K562 (cell line): ENCODE data around the gene EEA1. TPM values are rescaled to one million over a fixed set of nuclear protein-coding genes. Genes with fewer than 3 reads are reported as not detected.

Experiments used
- CHCHD3 ChIP-seq: fragments of 250-450 bp; sonication (Bioruptor Pico); IDR thresholded peaks from 2 replicates; pipeline ENCODE4 v2.1.2; 2022; ENCODE audit warnings: mild to moderate bottlenecking
- DPF2 ChIP-seq: fragments of 450-650 bp; IDR thresholded peaks from 2 replicates; pipeline ENCODE4 v1.6.1; 2016
- FOXA1 ChIP-seq: fragments of 450-650 bp; IDR thresholded peaks from 2 replicates; pipeline ENCODE4 v1.6.1; 2016; ENCODE audit warnings: mild to moderate bottlenecking, borderline replicate concordance
- GABPB1 ChIP-seq: sonication (generic); formaldehyde crosslinking; IDR thresholded peaks from 2 replicates; pipeline ENCODE4 v1.8.0; 2022; ENCODE audit warnings: mild to moderate bottlenecking, missing genetic modification reagents
- KHSRP ChIP-seq: fragments of 450-650 bp; IDR thresholded peaks from 2 replicates; pipeline ENCODE4 v1.6.1; 2017
- MAFF ChIP-seq: IDR thresholded peaks from 2 replicates; pipeline ENCODE4 v1.6.1; 2012; ENCODE audit warnings: low read length, improper control_type of control experiment
- MAX ChIP-seq: sonication (generic); formaldehyde crosslinking; IDR thresholded peaks from 2 replicates; pipeline ENCODE4 v1.9.0; 2022; ENCODE audit warnings: mild to moderate bottlenecking, missing genetic modification reagents
- MEF2A ChIP-seq: IDR thresholded peaks from 2 replicates; pipeline ENCODE4 v1.6.1; 2011; ENCODE audit warnings: low read depth, mild to moderate bottlenecking, low read length, moderate library complexity; ENCODE audit not compliant: control insufficient read depth
- NCOA4 ChIP-seq: fragments of 450-650 bp; IDR thresholded peaks from 2 replicates; pipeline ENCODE4 v1.6.1; 2018; ENCODE audit warnings: mild to moderate bottlenecking; ENCODE audit not compliant: partially characterized antibody
- PPARD ChIP-seq: fragments of 250-450 bp; sonication (Bioruptor Pico); IDR thresholded peaks from 2 replicates; pipeline ENCODE4 v1.8.0; 2022; ENCODE audit warnings: inconsistent platforms, mild to moderate bottlenecking, moderate library complexity
- PURB ChIP-seq: sonication (generic); formaldehyde crosslinking; IDR thresholded peaks from 2 replicates; pipeline ENCODE4 v1.9.0; 2021; ENCODE audit warnings: low read depth, mild to moderate bottlenecking, missing genetic modification reagents
- SOX6 ChIP-seq: fragments of 450-650 bp; IDR thresholded peaks from 2 replicates; pipeline ENCODE4 v1.6.1; 2014; ENCODE audit warnings: mild to moderate bottlenecking
- STAG1 ChIP-seq: sonication (generic); formaldehyde crosslinking; IDR thresholded peaks from 2 replicates; pipeline ENCODE4 v1.5.0; 2020; ENCODE audit warnings: missing genetic modification reagents, borderline replicate concordance
- TSHZ1 ChIP-seq: fragments of 250-450 bp; sonication (Bioruptor Pico); IDR thresholded peaks from 2 replicates; pipeline ENCODE4 v1.4.0; 2020; ENCODE audit warnings: mild to moderate bottlenecking, moderate library complexity
- ZNF124 ChIP-seq: sonication (generic); formaldehyde crosslinking; IDR thresholded peaks from 2 replicates; pipeline ENCODE4 v1.8.1; 2022; ENCODE audit warnings: missing genetic modification reagents
- ZNF77 ChIP-seq: fragments of 250-450 bp; sonication (Bioruptor Pico); IDR thresholded peaks from 2 replicates; pipeline ENCODE4 v1.5.0; 2020
- polyA plus RNA-seq, 8 experiments: library from polyadenylated mRNA; depleted of rRNA in 4 of 8; stranded (reverse) in 5 of 8; unstranded in 3 of 8; fragments of >200 nt; fragmentation: Nextera tagmentation in 2 of 8; fragmentation: Illumina TruSeq in 1 of 8; extraction: Ambion mirVana in 2 of 8; extraction: Trizol in 1 of 8; gene quantifications; 2 replicates each; pipeline versions ENCODE4 v1.2.1 to v1.2.3, GENCODE V29; 2011 to 2014; ENCODE audit warnings: inconsistent platforms in 1 of 8, missing spikeins in 1 of 8
- total RNA-seq, 7 experiments: library from RNA; depleted of rRNA in 6 of 7; stranded (reverse); fragments of >200 nt in 6 of 7; fragmentation: Illumina TruSeq in 2 of 7; extraction: Trizol in 2 of 7; gene quantifications; 2 replicates each; pipeline versions ENCODE4 v1.2.1 to v1.2.3, GENCODE V29; 2011 to 2021; ENCODE audit warnings: low replicate concordance in 1 of 7
- TF ChIP-seq, protein P1 (sequence below): sonication (generic); formaldehyde crosslinking; IDR thresholded peaks from 2 replicates; pipeline ENCODE4 v1.8.1; 2023; ENCODE audit warnings: mild to moderate bottlenecking, missing genetic modification reagents
- TF ChIP-seq, protein P2 (sequence below): sonication (generic); formaldehyde crosslinking; IDR thresholded peaks from 2 replicates; pipeline ENCODE4 v1.8.1; 2023; ENCODE audit warnings: mild to moderate bottlenecking, missing genetic modification reagents, moderate library complexity
- TF ChIP-seq, protein P3 (sequence below): sonication (generic); formaldehyde crosslinking; IDR thresholded peaks from 2 replicates; pipeline ENCODE4 v1.8.1; 2023; ENCODE audit warnings: mild to moderate bottlenecking, missing genetic modification reagents

Gene EEA1
- total and polyA plus RNA-seq, 9 of the 15 experiments (the other 6 are each of a cell fraction or from before 2014, with no cell fraction given), result 3.5 to 17.1 (median 7.5) TPM

- TF ChIP-seq, protein P1, sequence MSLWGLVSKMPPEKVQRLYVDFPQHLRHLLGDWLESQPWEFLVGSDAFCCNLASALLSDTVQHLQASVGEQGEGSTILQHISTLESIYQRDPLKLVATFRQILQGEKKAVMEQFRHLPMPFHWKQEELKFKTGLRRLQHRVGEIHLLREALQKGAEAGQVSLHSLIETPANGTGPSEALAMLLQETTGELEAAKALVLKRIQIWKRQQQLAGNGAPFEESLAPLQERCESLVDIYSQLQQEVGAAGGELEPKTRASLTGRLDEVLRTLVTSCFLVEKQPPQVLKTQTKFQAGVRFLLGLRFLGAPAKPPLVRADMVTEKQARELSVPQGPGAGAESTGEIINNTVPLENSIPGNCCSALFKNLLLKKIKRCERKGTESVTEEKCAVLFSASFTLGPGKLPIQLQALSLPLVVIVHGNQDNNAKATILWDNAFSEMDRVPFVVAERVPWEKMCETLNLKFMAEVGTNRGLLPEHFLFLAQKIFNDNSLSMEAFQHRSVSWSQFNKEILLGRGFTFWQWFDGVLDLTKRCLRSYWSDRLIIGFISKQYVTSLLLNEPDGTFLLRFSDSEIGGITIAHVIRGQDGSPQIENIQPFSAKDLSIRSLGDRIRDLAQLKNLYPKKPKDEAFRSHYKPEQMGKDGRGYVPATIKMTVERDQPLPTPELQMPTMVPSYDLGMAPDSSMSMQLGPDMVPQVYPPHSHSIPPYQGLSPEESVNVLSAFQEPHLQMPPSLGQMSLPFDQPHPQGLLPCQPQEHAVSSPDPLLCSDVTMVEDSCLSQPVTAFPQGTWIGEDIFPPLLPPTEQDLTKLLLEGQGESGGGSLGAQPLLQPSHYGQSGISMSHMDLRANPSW (CRISPR knock-in tag), result no peak
- TF ChIP-seq MAX (peak; percentile 100), PPARD (no peak), ZNF124 (CRISPR knock-in tag) (no peak), MEF2A (no peak), TSHZ1 (CRISPR knock-in tag) (no peak), SOX6 (peak; percentile 53; the same call in 1 of the 2 replicates), PURB (CRISPR knock-in tag) (no peak), NCOA4 (no peak), GABPB1 (peak; percentile 88), MAFF (peak; percentile 60), DPF2 (0 out of 2 replicates have a peak, but pooled peaks have one; percentile 8), KHSRP (no peak; the same call in 1 of the 2 replicates), ZNF77 (CRISPR knock-in tag) (no peak), CHCHD3 (CRISPR knock-in tag) (no peak), FOXA1 (no peak), STAG1 (CRISPR knock-in tag) (no peak)
- TF ChIP-seq, protein P2, sequence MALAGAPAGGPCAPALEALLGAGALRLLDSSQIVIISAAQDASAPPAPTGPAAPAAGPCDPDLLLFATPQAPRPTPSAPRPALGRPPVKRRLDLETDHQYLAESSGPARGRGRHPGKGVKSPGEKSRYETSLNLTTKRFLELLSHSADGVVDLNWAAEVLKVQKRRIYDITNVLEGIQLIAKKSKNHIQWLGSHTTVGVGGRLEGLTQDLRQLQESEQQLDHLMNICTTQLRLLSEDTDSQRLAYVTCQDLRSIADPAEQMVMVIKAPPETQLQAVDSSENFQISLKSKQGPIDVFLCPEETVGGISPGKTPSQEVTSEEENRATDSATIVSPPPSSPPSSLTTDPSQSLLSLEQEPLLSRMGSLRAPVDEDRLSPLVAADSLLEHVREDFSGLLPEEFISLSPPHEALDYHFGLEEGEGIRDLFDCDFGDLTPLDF (CRISPR knock-in tag), result peak; percentile 74; the same call in 1 of the 2 replicates
- TF ChIP-seq, protein P3, sequence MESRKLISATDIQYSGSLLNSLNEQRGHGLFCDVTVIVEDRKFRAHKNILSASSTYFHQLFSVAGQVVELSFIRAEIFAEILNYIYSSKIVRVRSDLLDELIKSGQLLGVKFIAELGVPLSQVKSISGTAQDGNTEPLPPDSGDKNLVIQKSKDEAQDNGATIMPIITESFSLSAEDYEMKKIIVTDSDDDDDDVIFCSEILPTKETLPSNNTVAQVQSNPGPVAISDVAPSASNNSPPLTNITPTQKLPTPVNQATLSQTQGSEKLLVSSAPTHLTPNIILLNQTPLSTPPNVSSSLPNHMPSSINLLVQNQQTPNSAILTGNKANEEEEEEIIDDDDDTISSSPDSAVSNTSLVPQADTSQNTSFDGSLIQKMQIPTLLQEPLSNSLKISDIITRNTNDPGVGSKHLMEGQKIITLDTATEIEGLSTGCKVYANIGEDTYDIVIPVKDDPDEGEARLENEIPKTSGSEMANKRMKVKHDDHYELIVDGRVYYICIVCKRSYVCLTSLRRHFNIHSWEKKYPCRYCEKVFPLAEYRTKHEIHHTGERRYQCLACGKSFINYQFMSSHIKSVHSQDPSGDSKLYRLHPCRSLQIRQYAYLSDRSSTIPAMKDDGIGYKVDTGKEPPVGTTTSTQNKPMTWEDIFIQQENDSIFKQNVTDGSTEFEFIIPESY (CRISPR knock-in tag), result peak; percentile 74
Measured at GRCh38 chr12:92928962-92929915, at the start of gene EEA1 (continued).
